Progenitor cell of endocrine pancreas (in vitro differentiated cells): ENCODE measurements around the gene NFS1. TPM values are rescaled to one million over a fixed set of nuclear protein-coding genes. Genes with fewer than 3 reads are reported as not detected.
A peak's percentile ranks its signal among the peaks of the same experiment; 100 is the strongest.

ENCODE experiments used
- DNase-seq: peaks from one replicate; pipeline ENCODE4 v3.0.0; 2021; ENCODE audit warnings: low spot score; ENCODE audit not compliant: unreplicated experiment
- H3K27ac Mint-ChIP-seq: 2 replicates; pipeline ENCODE4 v1.8.0; 2021; ENCODE audit warnings: mild to moderate bottlenecking, moderate library complexity, mixed read lengths
- H3K27me3 Mint-ChIP-seq: 2 replicates; pipeline ENCODE4 v1.8.0; 2021; ENCODE audit warnings: mixed read lengths
- H3K36me3 Mint-ChIP-seq: 2 replicates; pipeline ENCODE4 v1.8.0; 2022; ENCODE audit warnings: mixed read lengths; ENCODE audit not compliant: insufficient read depth
- H3K4me1 Mint-ChIP-seq: 2 replicates; pipeline ENCODE4 v1.8.0; 2021; ENCODE audit warnings: low read depth, mixed read lengths
- H3K4me3 Mint-ChIP-seq: 2 replicates; pipeline ENCODE4 v1.8.0; 2021; ENCODE audit warnings: low read depth, mild to moderate bottlenecking, moderate library complexity, mixed read lengths
- H3K9me3 Mint-ChIP-seq: 2 replicates; pipeline ENCODE4 v1.8.0; 2021; ENCODE audit warnings: low read depth, mixed read lengths
- CTCF ChIP-seq: fragments of 200-600 bp; sonication (generic); IDR thresholded peaks from one replicate; pipeline ENCODE4 v1.5.0; 2021; ENCODE audit warnings: antibody characterized with exemption, mild to moderate bottlenecking; ENCODE audit not compliant: unreplicated experiment
- total RNA-seq: library from RNA; stranded (reverse); gene quantifications from 2 replicates; pipeline ENCODE4 v1.2.1, GENCODE V29; 2021

NFS1 gene
- total RNA-seq, 1 donor from 2014 or later, result 13.7 TPM

GRCh38 chr20:35730583-35731468, 31.7 kb upstream of the NFS1 start:
- Mint-ChIP-seq H3K36me3 (peaks cover 35% of the 10 kb centered on the region), H3K27ac (peak overlapping the region; percentile 52), H3K27me3 (no peaks in the 10 kb centered on the region), H3K9me3 (no peaks in the 10 kb centered on the region), H3K4me3 (no peak overlapping the region), H3K4me1 (peaks cover 17% of the 10 kb centered on the region)
- no peak for TF ChIP-seq CTCF
- no peak for DNase-seq

- Mint-ChIP-seq H3K27ac (peak overlapping the region; percentile 52), H3K4me1 (peaks cover 15% of the 10 kb centered on the region), H3K4me3 (no peak overlapping the region), H3K27me3 (no peaks in the 10 kb centered on the region), H3K9me3 (no peaks in the 10 kb centered on the region), H3K36me3 (peaks cover 36% of the 10 kb centered on the region)
- no peak for TF ChIP-seq CTCF
- DNase-seq, result no peak
Measured at GRCh38 chr20:35729836-35730582, 30.9 kb upstream of the NFS1 start.

GRCh38 chr20:35729283-35729807, 30.2 kb upstream of the NFS1 start:
- DNase-seq, result no peak
- Mint-ChIP-seq H3K4me3 (no peak overlapping the region), H3K4me1 (peaks cover 13% of the 10 kb centered on the region), H3K27ac (no peak overlapping the region), H3K36me3 (peaks cover 36% of the 10 kb centered on the region), H3K27me3 (no peaks in the 10 kb centered on the region), H3K9me3 (no peaks in the 10 kb centered on the region)
- no peak for TF ChIP-seq CTCF

- no peak for TF ChIP-seq CTCF
- Mint-ChIP-seq H3K27me3 (no peaks in the 10 kb centered on the region), H3K27ac (peak overlapping the region; percentile 13), H3K4me3 (no peak overlapping the region), H3K4me1 (peaks cover 10% of the 10 kb centered on the region), H3K9me3 (no peaks in the 10 kb centered on the region), H3K36me3 (peaks cover 29% of the 10 kb centered on the region)
- DNase-seq, result no peak
Measured at GRCh38 chr20:35726842-35727711, 27.9 kb upstream of the NFS1 start.
